ENCODE results near the gene TEDC2. TPM values are rescaled to one million over a fixed set of nuclear protein-coding genes. Genes with fewer than 3 reads are reported as not detected.

Gene TEDC2
- polyA plus RNA-seq, 2 of the 4 experiments (the other 2 are of a cell fraction): 9.5 to 22.6 TPM

GRCh38 chr16:2465653-2466415 is 5.9 kb downstream of the TEDC2 start:
- ATAC-seq (peak in 1 of 2 experiments; percentile 9; a peak in 1 of 6 replicates), DNase-seq (ENCODE audit: low read depth in 1 of 2, low spot score in 1 of 2) (peak; percentile 25 to 55), FAIRE-seq (no peak)
- TF ChIP-seq EHMT2 (IDR thresholded peaks at IDR 0.05; ENCODE audit: low read depth) (no peak), POLR2A (IDR thresholded peaks at IDR 0.05; ENCODE audit: low read length) (0 out of 2 replicates have a peak, but pooled peaks have one; percentile 12), ZNF302 (CRISPR knock-in tag; IDR thresholded peaks at IDR 0.05) (no peak), PBX3 (IDR thresholded peaks at IDR 0.05) (peak; percentile 9; the same call in 1 of the 2 replicates), RNF2 (IDR thresholded peaks at IDR 0.05; ENCODE audit: borderline replicate concordance, low read depth) (no peak), ZC3H11A (IDR thresholded peaks at IDR 0.05) (no peak), HOXB13 (CRISPR knock-in tag; IDR thresholded peaks at IDR 0.05; ENCODE audit: low read depth) (no peak), JUNB (IDR thresholded peaks at IDR 0.05) (no peak), POLR2AphosphoS2 (conservative IDR thresholded peaks at IDR 0.05; ENCODE audit: low read length) (no peak), RAD21 (conservative IDR thresholded peaks at IDR 0.05 in 1 of 2, IDR thresholded peaks at IDR 0.05 in 1 of 2) (peak in 1 of 2 experiments; percentile 3; a peak in 1 of 5 replicates)
- H3K4me1 ChIP-seq: peaks cover 24% of the 10 kb centered on the region
- no peak overlapping the region for H3K27ac ChIP-seq
- no peak overlapping the region for H3K4me2 ChIP-seq
- WGBS (ENCODE audit: missing lambda C conversion rate): 91% methylated on average over 9 of the region's 12 CpGs
- H3K4me3 ChIP-seq: no peak overlapping the region
- ChIA-PET CTCF (interaction anchor here (1.9 kb wide), 1 partner anchor 35 kb away, joined by 6 read pairs; no protein-coding TSS in a partner anchor), POLR2A (no interaction called here)
- no peaks in the 10 kb centered on the region for H3K9me3 ChIP-seq

GRCh38 chr16:2466667-2467527 is 7.0 kb downstream of the TEDC2 start:
- ATAC-seq (peak in 1 of 2 experiments; percentile 0; a peak in 1 of 6 replicates), DNase-seq (ENCODE audit: low read depth in 1 of 2, low spot score in 1 of 2) (no peak), FAIRE-seq (no peak)
- POLR2A ChIA-PET: no interaction called here
- H3K4me2 ChIP-seq: peak overlapping the region; percentile 100
- H3K4me3 ChIP-seq: no peak overlapping the region; the same call in 2 of the 3 replicates
- TF ChIP-seq PHF8 (IDR thresholded peaks at IDR 0.05; ENCODE audit: borderline replicate concordance, low read depth) (no peak), CTCF (IDR thresholded peaks at IDR 0.05) (no peak), ELK1 (IDR thresholded peaks at IDR 0.05; ENCODE audit: low read depth, low read length) (no peak), RARB (CRISPR knock-in tag; IDR thresholded peaks at IDR 0.05) (no peak), FOXS1 (CRISPR knock-in tag; IDR thresholded peaks at IDR 0.05) (no peak), MAZ (IDR thresholded peaks at IDR 0.05; ENCODE audit: borderline replicate concordance, low read depth, low read length) (no peak), HOXA7 (CRISPR knock-in tag; IDR thresholded peaks at IDR 0.05) (no peak), MAFK (IDR thresholded peaks at IDR 0.05; ENCODE audit: partially characterized antibody) (no peak), HOXB5 (CRISPR knock-in tag; IDR thresholded peaks at IDR 0.05) (no peak)
- CTCF ChIA-PET: interaction anchor here (1.1 to 1.9 kb wide), 2 partner anchors 34 kb away, joined by 4 to 6 read pairs; no protein-coding TSS in a partner anchor
- WGBS (ENCODE audit: missing lambda C conversion rate): 94% methylated on average over 29 of the region's 29 CpGs
- no peaks in the 10 kb centered on the region for H3K9me3 ChIP-seq
- H3K27ac ChIP-seq: peak overlapping the region in 1 of 2 experiments; percentile 85; a peak in 4 of 6 replicates
- H3K4me1 ChIP-seq: peaks cover 29% of the 10 kb centered on the region
